T-cell (primary cell): Measurements from ENCODE around the gene PTPRS. TPM values are rescaled to one million over a fixed set of nuclear protein-coding genes. Genes with fewer than 3 reads are reported as not detected.

ENCODE experiments used
- ATAC-seq, 4 experiments: fragments of 200-7000 bp in 3 of 4; fragments of 150-1000 bp in 1 of 4; cut with Tn5 transposase; replicated peaks in 1 of 4; 1 replicate in 3 of 4; 2 replicates in 1 of 4; pipeline ENCODE4 v1.10.0; 2021; ENCODE audit warnings: moderate library complexity in 3 of 4, mild to moderate bottlenecking in 2 of 4, moderate number of reproducible peaks in 1 of 4
- CTCF ChIA-PET, 2 donors: fragments of 300-600 bp; sonication (Branson Sonifier 250); formaldehyde crosslinking; loops; one replicate each; lab custom pipeline; 2022; ENCODE audit warnings: antibody characterized with exemption in 2 of 2; lab: Charles Lee
- POLR2A ChIA-PET, 2 donors: fragments of 300-600 bp; sonication (Branson Sonifier 250); formaldehyde crosslinking; loops; one replicate each; lab custom pipeline; 2022; ENCODE audit warnings: antibody characterized with exemption in 2 of 2; lab: Charles Lee
- DNase-seq, 35 experiments: peaks; one replicate each; pipeline versions ENCODE4 v3.0.0 to v3.0.0-alpha.2; 2013 to 2023
- H3K27ac ChIP-seq: one replicate; pipeline ENCODE4 v1.5.1; 2013; ENCODE audit warnings: low read length
- H3K27me3 ChIP-seq, 2 experiments: replicated peaks in 1 of 2; 1 replicate in 1 of 2; 2 replicates in 1 of 2; pipeline versions ENCODE4 v1.6.1 to v1.7.0; 2013; ENCODE audit warnings: low read length in 1 of 2, mixed read lengths in 1 of 2; ENCODE audit not compliant: control insufficient read depth in 2 of 2, insufficient read depth in 2 of 2; ENCODE audit errors: extremely low read depth in 1 of 2
- H3K36me3 ChIP-seq, 2 donors: 1 replicate in 1 of 2; 2 replicates in 1 of 2; pipeline versions ENCODE4 v1.6.1 to v1.7.0; 2013; ENCODE audit warnings: low read length in 1 of 2; ENCODE audit not compliant: control insufficient read depth in 2 of 2, insufficient read depth in 1 of 2; ENCODE audit errors: extremely low read depth in 1 of 2
- H3K4me1 ChIP-seq, 2 experiments: 1 replicate in 1 of 2; 2 replicates in 1 of 2; pipeline versions ENCODE4 v1.6.1 to v1.7.0; 2013; ENCODE audit warnings: low read length in 2 of 2, mixed read lengths in 1 of 2; ENCODE audit not compliant: insufficient read depth in 2 of 2, control insufficient read depth in 1 of 2; ENCODE audit errors: extremely low read depth in 1 of 2
- H3K4me3 ChIP-seq, 2 donors: 1 replicate in 1 of 2; 2 replicates in 1 of 2; pipeline versions ENCODE4 v1.5.1 to v1.7.0; 2013; ENCODE audit warnings: mild to moderate bottlenecking in 2 of 2, low read length in 1 of 2, moderate library complexity in 1 of 2; ENCODE audit not compliant: control insufficient read depth in 1 of 2; ENCODE audit errors: extremely low read depth in 1 of 2
- H3K9me3 ChIP-seq: 2 replicates; pipeline ENCODE4 v1.7.0; 2013
- H3K27ac Mint-ChIP-seq, 2 donors: one replicate each; pipeline ENCODE4 v1.8.0; 2020 to 2021; ENCODE audit warnings: mild to moderate bottlenecking in 2 of 2, mixed read lengths in 2 of 2
- H3K27me3 Mint-ChIP-seq, 2 donors: one replicate each; pipeline ENCODE4 v1.8.0; 2021 to 2022; ENCODE audit warnings: mixed read lengths in 2 of 2
- H3K36me3 Mint-ChIP-seq: one replicate; pipeline ENCODE4 v1.8.0; 2021; ENCODE audit warnings: mixed read lengths
- H3K4me1 Mint-ChIP-seq, 3 donors: one replicate each; pipeline ENCODE4 v1.8.0; 2020 to 2022; ENCODE audit warnings: mixed read lengths in 3 of 3, mild to moderate bottlenecking in 1 of 3
- H3K4me3 Mint-ChIP-seq, 3 donors: one replicate each; pipeline ENCODE4 v1.8.0; 2020 to 2022; ENCODE audit warnings: mild to moderate bottlenecking in 3 of 3, mixed read lengths in 3 of 3, moderate library complexity in 3 of 3
- H3K9me3 Mint-ChIP-seq, 3 donors: one replicate each; pipeline ENCODE4 v1.8.0; 2020 to 2022; ENCODE audit warnings: mixed read lengths in 3 of 3
- WGBS: methylation state at CpG from one replicate; pipeline ENCODE4 v1.1.5; 2013; ENCODE audit warnings: missing lambda C conversion rate; ENCODE audit not compliant: insufficient coverage; 5-methylcytosine and 5-hydroxymethylcytosine counted together
- total RNA-seq, 35 experiments: library from RNA in 6 of 35; stranded (reverse) in 6 of 35; fragments of 120-200 nt in 1 of 35; gene quantifications; one replicate each; pipeline versions ENCODE4 v1.2.1 to v1.2.4 and lab custom pipeline; 2013 to 2026

PTPRS gene
- total RNA-seq, 5 donors from 2014 or later (not counting 1 experiment from before 2014, with no cell fraction given) = 2.9 to 5.6 (median 4.1) TPM

DNA sequence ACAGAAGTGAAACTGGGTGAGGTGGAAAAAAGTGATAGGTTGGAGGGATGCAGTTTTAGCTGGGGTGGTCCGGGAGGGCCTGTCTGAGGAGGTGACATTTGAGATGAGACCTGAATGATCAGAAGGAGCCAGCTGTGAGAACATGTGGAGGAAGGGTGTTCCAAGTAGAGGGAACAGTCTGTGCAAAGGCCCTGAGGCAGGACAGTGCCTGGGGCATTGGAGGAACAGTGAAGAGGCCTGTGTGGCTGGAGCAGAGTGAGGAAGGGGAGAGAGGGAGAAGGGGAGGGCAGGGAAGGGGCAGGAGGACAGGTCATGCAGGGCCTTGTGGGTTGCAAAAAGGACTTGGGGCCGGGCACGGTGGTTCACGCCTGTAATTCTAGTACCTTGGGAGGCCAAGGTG lies 36.3 kb upstream of the PTPRS start:
- H3K27me3 Mint-ChIP-seq = peaks cover 31% of the 10 kb centered on the region in 2 donors
- H3K36me3 ChIP-seq = no peaks in the 10 kb centered on the region
- peaks cover 5 to 11% (median 8%) of the 10 kb centered on the region in 3 donors for H3K9me3 Mint-ChIP-seq
- DNase-seq (no peak), ATAC-seq (no peak)
- H3K27ac ChIP-seq = no peak overlapping the region
- CTCF ChIA-PET = no interaction called here
- no peaks in the 10 kb centered on the region for H3K9me3 ChIP-seq
- H3K4me1 ChIP-seq = no peaks in the 10 kb centered on the region
- no peaks in the 10 kb centered on the region for H3K36me3 Mint-ChIP-seq
- H3K27me3 ChIP-seq = peaks cover 0 to 33% of the 10 kb centered on the region in 2 experiments
- no peak overlapping the region for H3K27ac Mint-ChIP-seq
- WGBS = 91% methylated on average over 4 of the region's 4 CpGs
- POLR2A ChIA-PET = no interaction called here
- H3K4me1 Mint-ChIP-seq = no peaks in the 10 kb centered on the region
- no peak overlapping the region for H3K4me3 ChIP-seq
- H3K4me3 Mint-ChIP-seq = no peak overlapping the region

- no peak overlapping the region for H3K4me3 ChIP-seq
- H3K27me3 Mint-ChIP-seq = peaks cover 20 to 29% of the 10 kb centered on the region in 2 donors
- POLR2A ChIA-PET = no interaction called here
- no peaks in the 10 kb centered on the region for H3K9me3 ChIP-seq
- no peaks in the 10 kb centered on the region for H3K36me3 ChIP-seq
- ATAC-seq (no peak), DNase-seq (no peak)
- H3K27ac Mint-ChIP-seq = no peak overlapping the region
- peaks cover 0 to 7% (median 0%) of the 10 kb centered on the region in 3 donors for H3K9me3 Mint-ChIP-seq
- 81% methylated on average over 4 of the region's 4 CpGs for WGBS
- H3K4me1 ChIP-seq = no peaks in the 10 kb centered on the region
- H3K27me3 ChIP-seq = peaks cover 0 to 43% of the 10 kb centered on the region in 2 experiments
- H3K4me1 Mint-ChIP-seq = no peaks in the 10 kb centered on the region
- H3K4me3 Mint-ChIP-seq = no peak overlapping the region
- H3K36me3 Mint-ChIP-seq = no peaks in the 10 kb centered on the region
- no peak overlapping the region for H3K27ac ChIP-seq
- CTCF ChIA-PET = no interaction called here
These were observed 32.1 kb upstream of the PTPRS start for GRCh38 chr19:5372572-5373200.

GRCh38 chr19:5369962-5370367 lies 29.4 kb upstream of the PTPRS start:
- H3K4me3 Mint-ChIP-seq = no peak overlapping the region
- no peaks in the 10 kb centered on the region for H3K4me1 Mint-ChIP-seq
- no peaks in the 10 kb centered on the region for H3K36me3 Mint-ChIP-seq
- no peak overlapping the region for H3K4me3 ChIP-seq
- DNase-seq (peak in 22 of 35 experiments; percentile 2 to 39 (median 13)), ATAC-seq (no peak)
- ChIA-PET POLR2A (no interaction called here), CTCF (interaction anchor here (0.7 kb wide), 2 partner anchors 756 to 1619 kb away, joined by 4 to 11 read pairs; no protein-coding TSS in a partner anchor)
- H3K27ac ChIP-seq = no peak overlapping the region
- WGBS = 25% methylated on average over 7 of the region's 8 CpGs
- H3K9me3 Mint-ChIP-seq = peaks cover 0 to 7% (median 0%) of the 10 kb centered on the region in 3 donors
- no peaks in the 10 kb centered on the region for H3K36me3 ChIP-seq
- no peak overlapping the region for H3K27ac Mint-ChIP-seq
- H3K4me1 ChIP-seq = no peaks in the 10 kb centered on the region
- H3K27me3 ChIP-seq = peaks cover 0 to 36% of the 10 kb centered on the region in 2 experiments
- peaks cover 10 to 20% of the 10 kb centered on the region in 2 donors for H3K27me3 Mint-ChIP-seq
- no peaks in the 10 kb centered on the region for H3K9me3 ChIP-seq

DNA sequence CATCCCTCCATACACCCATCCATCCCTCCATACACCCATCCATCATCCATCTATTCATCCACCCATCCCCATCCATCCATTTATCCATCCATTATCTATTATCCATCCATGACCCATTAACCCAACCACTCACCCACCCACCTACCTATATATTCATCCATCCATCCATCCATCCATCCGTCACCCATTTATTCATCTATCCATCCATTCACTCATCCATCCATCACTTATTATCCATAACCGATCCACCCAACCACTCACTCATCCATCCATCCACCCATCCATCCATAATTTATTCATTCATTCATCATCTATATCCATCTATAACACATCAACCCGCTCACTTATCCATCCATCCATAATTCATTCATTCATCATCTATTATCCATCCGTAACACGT lies 28.7 kb upstream of the PTPRS start:
- POLR2A ChIA-PET = no interaction called here

DNA sequence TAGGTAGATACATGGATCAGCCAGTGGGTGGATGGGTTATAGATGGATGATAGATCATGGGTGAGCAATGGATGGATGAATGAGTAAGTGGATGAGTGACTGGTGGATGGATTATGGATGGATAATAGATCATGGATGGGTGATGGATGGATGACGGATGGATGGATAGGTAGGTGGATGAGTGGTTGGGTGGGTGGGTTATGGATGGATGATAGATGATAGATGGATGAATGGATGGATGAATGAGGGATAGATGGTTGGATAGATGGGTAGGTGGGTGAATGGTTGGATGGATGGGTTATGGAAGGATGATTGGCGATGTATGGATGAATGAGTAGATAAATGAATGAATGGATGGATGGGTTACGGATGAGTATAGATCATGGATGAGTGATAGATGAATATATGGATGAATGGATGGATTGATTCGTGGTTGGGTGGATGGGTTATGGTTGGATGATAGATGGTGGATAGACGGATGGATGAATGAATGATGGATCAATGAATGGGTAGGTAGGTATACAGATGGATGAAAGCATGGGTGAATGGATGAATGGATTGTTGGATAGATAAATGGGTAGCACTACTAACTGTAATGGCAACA lies 27.0 kb upstream of the PTPRS start:
- ChIA-PET CTCF (no interaction called here), POLR2A (no interaction called here)
- no peak overlapping the region for H3K4me3 ChIP-seq
- H3K27ac ChIP-seq = no peak overlapping the region
- Mint-ChIP-seq H3K36me3 (no peaks in the 10 kb centered on the region), H3K27ac (no peak overlapping the region), H3K4me3 (no peak overlapping the region), H3K27me3 (peaks cover 0 to 16% of the 10 kb centered on the region in 2 donors), H3K4me1 (no peaks in the 10 kb centered on the region), H3K9me3 (peaks cover 0 to 5% (median 0%) of the 10 kb centered on the region in 3 donors)
- DNase-seq (no peak), ATAC-seq (no peak)
- peaks cover 0 to 41% of the 10 kb centered on the region in 2 experiments for H3K27me3 ChIP-seq
- no peaks in the 10 kb centered on the region for H3K9me3 ChIP-seq
- H3K36me3 ChIP-seq = no peaks in the 10 kb centered on the region
- no peaks in the 10 kb centered on the region for H3K4me1 ChIP-seq
- WGBS = 86% methylated on average over 5 of the region's 5 CpGs

More for the DNA sequence above, 28.7 kb upstream of the PTPRS start:
- Mint-ChIP-seq H3K9me3 (peaks cover 0 to 7% (median 0%) of the 10 kb centered on the region in 3 donors), H3K27ac (no peak overlapping the region), H3K27me3 (peaks cover 4 to 16% of the 10 kb centered on the region in 2 donors), H3K4me1 (no peaks in the 10 kb centered on the region), H3K4me3 (no peak overlapping the region), H3K36me3 (no peaks in the 10 kb centered on the region)
- no peaks in the 10 kb centered on the region for H3K4me1 ChIP-seq
- H3K9me3 ChIP-seq = no peaks in the 10 kb centered on the region
- CTCF ChIA-PET = no interaction called here
- no peaks in the 10 kb centered on the region for H3K36me3 ChIP-seq
- DNase-seq (no peak), ATAC-seq (no peak)
- H3K4me3 ChIP-seq = no peak overlapping the region
- no peak overlapping the region for H3K27ac ChIP-seq
- H3K27me3 ChIP-seq = peaks cover 0 to 35% of the 10 kb centered on the region in 2 experiments
- WGBS = 90% methylated on average over 5 of the region's 5 CpGs

DNA sequence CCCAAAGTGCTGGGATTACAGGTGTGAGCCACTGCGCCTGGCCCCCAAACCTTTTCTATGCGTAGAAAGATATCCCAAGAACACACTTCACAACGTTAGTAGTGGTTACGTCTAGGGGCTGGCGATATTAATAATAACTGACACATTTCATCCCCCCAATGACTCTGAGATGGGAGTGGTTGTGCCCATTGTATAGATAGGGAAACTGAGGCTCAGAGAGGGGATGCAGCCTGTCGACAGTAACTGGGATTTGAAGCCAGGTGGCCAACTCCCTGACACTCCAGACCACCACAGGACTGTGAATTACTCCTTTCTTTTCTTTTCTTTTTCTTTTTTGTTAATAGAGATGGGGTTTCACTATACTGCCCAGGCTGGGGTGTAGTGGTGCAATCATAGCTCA lies 25.3 kb upstream of the PTPRS start:
- no peak overlapping the region for H3K4me3 Mint-ChIP-seq
- H3K27me3 Mint-ChIP-seq = peaks cover 5 to 14% of the 10 kb centered on the region in 2 donors
- ChIA-PET CTCF (no interaction called here), POLR2A (no interaction called here)
- Histone ChIP-seq H3K27ac (no peak overlapping the region), H3K27me3 (peaks cover 0 to 40% of the 10 kb centered on the region in 2 experiments), H3K4me3 (no peak overlapping the region), H3K36me3 (no peaks in the 10 kb centered on the region), H3K9me3 (no peaks in the 10 kb centered on the region), H3K4me1 (no peaks in the 10 kb centered on the region)
- no peak for DNase-seq
- no peak overlapping the region for H3K27ac Mint-ChIP-seq
- no peaks in the 10 kb centered on the region for H3K36me3 Mint-ChIP-seq
- ATAC-seq = no peak
- H3K4me1 Mint-ChIP-seq = no peaks in the 10 kb centered on the region
- no peaks in the 10 kb centered on the region for H3K9me3 Mint-ChIP-seq
- no CpG with 5 or more reads among the region's 6 CpGs for WGBS
